Sigmoid colon (tissue), 4 donors: ENCODE measurements around the gene SAMHD1.

ENCODE experiments used
- CTCF ChIP-seq, 4 experiments: fragments of 450-650 bp in 3 of 4; fragments of 200-600 bp in 1 of 4; IDR thresholded peaks; one replicate each; pipeline ENCODE4 v1.5.1; 2016 to 2019; ENCODE audit warnings: antibody characterized with exemption in 4 of 4, mild to moderate bottlenecking in 3 of 4, moderate library complexity in 2 of 4
- POLR2AphosphoS5 ChIP-seq, 4 donors: sonication (generic); formaldehyde crosslinking; IDR thresholded peaks; one replicate each; pipeline ENCODE4 v1.6.1; 2017; ENCODE audit warnings: antibody characterized with exemption in 4 of 4

DNA sequence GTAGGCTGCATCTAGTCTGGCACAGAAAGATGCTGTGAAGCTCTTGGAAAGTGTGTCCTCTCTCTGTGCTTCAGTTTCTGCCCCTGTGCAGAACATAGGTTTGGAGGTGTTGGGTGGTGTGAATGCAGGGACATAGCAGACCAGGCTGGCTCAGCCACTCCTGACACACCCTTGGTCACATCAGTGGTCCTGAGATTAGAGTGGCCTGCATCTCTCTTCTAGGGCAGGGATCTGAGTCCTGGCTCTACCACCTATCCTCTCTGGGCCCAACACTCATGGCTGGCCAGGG, 85.7 kb downstream of the SAMHD1 start:
- TF ChIP-seq CTCF (IDR thresholded peaks at IDR 0.05), result no peak
- TF ChIP-seq POLR2AphosphoS5 (IDR thresholded peaks at IDR 0.05), result no peak
